ENCODE measurements around the gene ZNRD2. TPM values are rescaled to one million over a fixed set of nuclear protein-coding genes. Genes with fewer than 3 reads are reported as not detected.

Gene ZNRD2
- total RNA-seq, 1 experiment from 2014 or later: 66.8 TPM

DNA sequence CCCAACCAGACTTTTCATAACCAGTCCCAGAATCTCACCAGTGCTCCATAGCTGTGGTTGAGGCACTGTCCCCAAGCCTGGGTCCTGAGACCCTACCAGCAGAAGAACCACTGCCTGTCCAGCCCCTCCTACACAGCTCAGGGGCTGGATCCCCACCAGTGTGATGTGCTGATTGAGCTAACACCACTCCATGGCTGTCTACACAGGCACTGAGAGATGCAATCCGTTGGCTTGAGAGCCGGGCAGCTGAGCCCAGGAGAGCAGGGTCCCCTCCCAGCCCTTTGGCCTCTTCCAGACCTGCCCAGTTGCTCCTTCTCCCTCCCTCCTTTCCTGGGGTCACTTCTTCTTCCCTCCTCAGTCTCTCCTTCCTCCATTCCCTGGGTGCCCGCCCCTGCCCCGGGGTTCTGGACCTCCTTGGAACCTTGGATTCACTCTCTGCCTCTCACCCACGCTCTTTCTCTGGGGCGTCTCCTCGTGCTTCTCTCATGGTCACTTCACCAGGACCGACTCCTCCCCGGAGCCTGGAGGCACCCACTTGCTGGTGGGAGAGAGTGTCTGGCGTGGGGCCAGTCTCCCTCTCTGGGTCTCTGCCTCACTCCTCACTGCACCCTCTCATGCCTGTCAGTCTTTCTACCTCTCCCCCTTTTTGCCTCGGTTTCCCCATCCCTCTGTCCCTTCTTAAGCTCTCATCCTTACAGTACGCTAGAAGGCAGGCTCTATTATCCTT is 46.1 kb upstream of the ZNRD2 start:
- TF ChIP-seq, protein P1, sequence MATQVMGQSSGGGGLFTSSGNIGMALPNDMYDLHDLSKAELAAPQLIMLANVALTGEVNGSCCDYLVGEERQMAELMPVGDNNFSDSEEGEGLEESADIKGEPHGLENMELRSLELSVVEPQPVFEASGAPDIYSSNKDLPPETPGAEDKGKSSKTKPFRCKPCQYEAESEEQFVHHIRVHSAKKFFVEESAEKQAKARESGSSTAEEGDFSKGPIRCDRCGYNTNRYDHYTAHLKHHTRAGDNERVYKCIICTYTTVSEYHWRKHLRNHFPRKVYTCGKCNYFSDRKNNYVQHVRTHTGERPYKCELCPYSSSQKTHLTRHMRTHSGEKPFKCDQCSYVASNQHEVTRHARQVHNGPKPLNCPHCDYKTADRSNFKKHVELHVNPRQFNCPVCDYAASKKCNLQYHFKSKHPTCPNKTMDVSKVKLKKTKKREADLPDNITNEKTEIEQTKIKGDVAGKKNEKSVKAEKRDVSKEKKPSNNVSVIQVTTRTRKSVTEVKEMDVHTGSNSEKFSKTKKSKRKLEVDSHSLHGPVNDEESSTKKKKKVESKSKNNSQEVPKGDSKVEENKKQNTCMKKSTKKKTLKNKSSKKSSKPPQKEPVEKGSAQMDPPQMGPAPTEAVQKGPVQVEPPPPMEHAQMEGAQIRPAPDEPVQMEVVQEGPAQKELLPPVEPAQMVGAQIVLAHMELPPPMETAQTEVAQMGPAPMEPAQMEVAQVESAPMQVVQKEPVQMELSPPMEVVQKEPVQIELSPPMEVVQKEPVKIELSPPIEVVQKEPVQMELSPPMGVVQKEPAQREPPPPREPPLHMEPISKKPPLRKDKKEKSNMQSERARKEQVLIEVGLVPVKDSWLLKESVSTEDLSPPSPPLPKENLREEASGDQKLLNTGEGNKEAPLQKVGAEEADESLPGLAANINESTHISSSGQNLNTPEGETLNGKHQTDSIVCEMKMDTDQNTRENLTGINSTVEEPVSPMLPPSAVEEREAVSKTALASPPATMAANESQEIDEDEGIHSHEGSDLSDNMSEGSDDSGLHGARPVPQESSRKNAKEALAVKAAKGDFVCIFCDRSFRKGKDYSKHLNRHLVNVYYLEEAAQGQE (IDR thresholded peaks at IDR 0.05; ENCODE audit: low read depth): no peak
- TF ChIP-seq ZNF274 (IDR thresholded peaks at IDR 0.05; ENCODE audit: low read depth, low read length): no peak
- no peak for TF ChIP-seq CBX3 (IDR thresholded peaks at IDR 0.05; ENCODE audit: low read depth)
- no peak for TF ChIP-seq POLR2AphosphoS5 (IDR thresholded peaks at IDR 0.05; ENCODE audit: low read depth, low read length)
- TF ChIP-seq YY1 (IDR thresholded peaks at IDR 0.05; ENCODE audit: extremely low read depth, insufficient replicate concordance, low read depth, low read length): no peak
- no peak for TF ChIP-seq JUND (IDR thresholded peaks at IDR 0.05)
- TF ChIP-seq SRF (IDR thresholded peaks at IDR 0.05; ENCODE audit: low read depth): no peak
- TF ChIP-seq, protein P2, sequence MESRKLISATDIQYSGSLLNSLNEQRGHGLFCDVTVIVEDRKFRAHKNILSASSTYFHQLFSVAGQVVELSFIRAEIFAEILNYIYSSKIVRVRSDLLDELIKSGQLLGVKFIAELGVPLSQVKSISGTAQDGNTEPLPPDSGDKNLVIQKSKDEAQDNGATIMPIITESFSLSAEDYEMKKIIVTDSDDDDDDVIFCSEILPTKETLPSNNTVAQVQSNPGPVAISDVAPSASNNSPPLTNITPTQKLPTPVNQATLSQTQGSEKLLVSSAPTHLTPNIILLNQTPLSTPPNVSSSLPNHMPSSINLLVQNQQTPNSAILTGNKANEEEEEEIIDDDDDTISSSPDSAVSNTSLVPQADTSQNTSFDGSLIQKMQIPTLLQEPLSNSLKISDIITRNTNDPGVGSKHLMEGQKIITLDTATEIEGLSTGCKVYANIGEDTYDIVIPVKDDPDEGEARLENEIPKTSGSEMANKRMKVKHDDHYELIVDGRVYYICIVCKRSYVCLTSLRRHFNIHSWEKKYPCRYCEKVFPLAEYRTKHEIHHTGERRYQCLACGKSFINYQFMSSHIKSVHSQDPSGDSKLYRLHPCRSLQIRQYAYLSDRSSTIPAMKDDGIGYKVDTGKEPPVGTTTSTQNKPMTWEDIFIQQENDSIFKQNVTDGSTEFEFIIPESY (IDR thresholded peaks at IDR 0.05; ENCODE audit: extremely low read depth, insufficient replicate concordance, low read length): no peak
- TF ChIP-seq, protein P3, sequence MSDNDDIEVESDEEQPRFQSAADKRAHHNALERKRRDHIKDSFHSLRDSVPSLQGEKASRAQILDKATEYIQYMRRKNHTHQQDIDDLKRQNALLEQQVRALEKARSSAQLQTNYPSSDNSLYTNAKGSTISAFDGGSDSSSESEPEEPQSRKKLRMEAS (IDR thresholded peaks at IDR 0.05): no peak
- TF ChIP-seq ZFX (IDR thresholded peaks at IDR 0.05): no peak
- TF ChIP-seq CTCF (IDR thresholded peaks at IDR 0.05 in 2 of 3, conservative IDR thresholded peaks at IDR 0.05 in 1 of 3; ENCODE audit: borderline replicate concordance in 1 of 3, insufficient read depth in 1 of 3, low read depth in 2 of 3, low read length in 2 of 3): no peak
- TF ChIP-seq, protein P4, sequence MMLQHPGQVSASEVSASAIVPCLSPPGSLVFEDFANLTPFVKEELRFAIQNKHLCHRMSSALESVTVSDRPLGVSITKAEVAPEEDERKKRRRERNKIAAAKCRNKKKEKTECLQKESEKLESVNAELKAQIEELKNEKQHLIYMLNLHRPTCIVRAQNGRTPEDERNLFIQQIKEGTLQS (IDR thresholded peaks at IDR 0.05): no peak
- no peak for TF ChIP-seq ELF1 (IDR thresholded peaks at IDR 0.05; ENCODE audit: borderline replicate concordance, low read depth)
- no peak for TF ChIP-seq CEBPB (IDR thresholded peaks at IDR 0.05; ENCODE audit: low read depth)
- no peak for TF ChIP-seq EZH2 (IDR thresholded peaks at IDR 0.05)
- TF ChIP-seq EGR1 (IDR thresholded peaks at IDR 0.05; ENCODE audit: low read depth): no peak
- TF ChIP-seq FOSL1 (IDR thresholded peaks at IDR 0.05; ENCODE audit: low read depth): no peak
- no peak for TF ChIP-seq POLR2A (IDR thresholded peaks at IDR 0.05; ENCODE audit: borderline replicate concordance, extremely low read depth, insufficient read depth, insufficient read length)
- H3K79me2 ChIP-seq (ENCODE audit: insufficient read depth, low read length): peaks cover 20% of the 10 kb centered on the region
- intact Hi-C loops (cut with micrococcal nuclease): no loop called here
- H3K9me3 ChIP-seq (ENCODE audit: control insufficient read depth in 1 of 2, insufficient read depth in 1 of 2, low read depth in 1 of 2, low read length in 2 of 2): no peaks in the 10 kb centered on the region
- CTCF ChIA-PET: interaction anchor here (0.8 kb wide), 1 partner anchor 16 kb away, joined by 4 read pairs; no protein-coding TSS in a partner anchor
- H3K4me3 ChIP-seq (replicated peaks in 1 of 2; ENCODE audit: low read depth in 1 of 2, low read length in 2 of 2): no peak overlapping the region
- no peak for DNase-seq (ENCODE audit: low read depth, low spot score)
- H3K9ac ChIP-seq (ENCODE audit: low read length): peak overlapping the region; percentile 25; the same call in 1 of the 2 replicates
- no peaks in the 10 kb centered on the region for H3K27me3 ChIP-seq (ENCODE audit: insufficient read depth, low read length)
- ATAC-seq: no peak
- no peak overlapping the region for H2AFZ ChIP-seq (ENCODE audit: low read depth, low read length, poor library complexity, severe bottlenecking)
- POLR2A ChIA-PET: interaction anchor here (1.1 to 2.6 kb wide), 5 partner anchors 14 to 25 kb away, joined by 3 to 11 read pairs (median 3); partner anchors contain the start of gene MALAT1
- peak overlapping the region; percentile 29; the same call in 1 of the 2 replicates for H3K27ac ChIP-seq (ENCODE audit: low read depth, low read length)
- no peaks in the 10 kb centered on the region for H4K20me1 ChIP-seq (ENCODE audit: insufficient read depth)
- peaks cover 9 to 16% of the 10 kb centered on the region in 2 experiments; a peak in 2 of 4 replicates for H3K36me3 ChIP-seq (ENCODE audit: control insufficient read depth in 1 of 2, insufficient read depth in 2 of 2, low read length in 2 of 2)
- RAD21 ChIA-PET (ENCODE audit: low non-redundant PET in 1 of 2, low total read pairs in 2 of 2, uncharacterized antibody in 2 of 2, unreplicated experiment in 2 of 2): interaction anchor here in 1 of 2 experiments (1.0 kb wide), 1 partner anchor 16 kb away, joined by 4 read pairs; no protein-coding TSS in a partner anchor
- H3K4me1 ChIP-seq (ENCODE audit: control insufficient read depth in 1 of 2, insufficient read depth in 2 of 2, low read length in 2 of 2): peaks cover 7 to 17% of the 10 kb centered on the region in 2 experiments; a peak in 3 of 4 replicates
- no peaks in the 10 kb centered on the region for H3K9me2 ChIP-seq (ENCODE audit: insufficient read depth)
- peak overlapping the region; percentile 50 for H3K4me2 ChIP-seq (ENCODE audit: low read length)
- BruUV-seq (replicated peaks): no TSS peak
